Glutamatergic neuron (in vitro differentiated cells): ENCODE measurements around the gene HEXIM1. TPM values are rescaled to one million over a fixed set of nuclear protein-coding genes. Genes with fewer than 3 reads are reported as not detected.
A peak's percentile ranks its signal among the peaks of the same experiment; 100 is the strongest.

Experiments
- DNase-seq: peaks from one replicate; pipeline ENCODE4 v3.0.0; 2022
- H3K27ac Mint-ChIP-seq: one replicate; pipeline ENCODE4 v1.8.0; 2020; ENCODE audit warnings: mild to moderate bottlenecking, mixed read lengths, inconsistent platforms; ENCODE audit not compliant: unreplicated experiment
- H3K27me3 Mint-ChIP-seq: one replicate; pipeline ENCODE4 v1.8.0; 2020; ENCODE audit warnings: mild to moderate bottlenecking, moderate library complexity, mixed read lengths, inconsistent platforms; ENCODE audit not compliant: unreplicated experiment
- H3K36me3 Mint-ChIP-seq: one replicate; pipeline ENCODE4 v1.8.0; 2020; ENCODE audit warnings: mild to moderate bottlenecking, mixed read lengths, inconsistent platforms; ENCODE audit not compliant: unreplicated experiment
- H3K4me1 Mint-ChIP-seq: one replicate; pipeline ENCODE4 v1.8.0; 2020; ENCODE audit warnings: mild to moderate bottlenecking, low read depth, mixed read lengths, inconsistent platforms; ENCODE audit not compliant: unreplicated experiment
- H3K4me3 Mint-ChIP-seq: one replicate; pipeline ENCODE4 v1.8.0; 2020; ENCODE audit warnings: mild to moderate bottlenecking, mixed read lengths, inconsistent platforms; ENCODE audit not compliant: unreplicated experiment
- H3K9me3 Mint-ChIP-seq: one replicate; pipeline ENCODE4 v1.8.0; 2020; ENCODE audit warnings: mild to moderate bottlenecking, moderate library complexity, mixed read lengths, inconsistent platforms; ENCODE audit not compliant: unreplicated experiment
- CTCF ChIP-seq: fragments of 200-600 bp; sonication (generic); IDR thresholded peaks from one replicate; pipeline ENCODE4 v1.5.0; 2021; ENCODE audit not compliant: partially characterized antibody, unreplicated experiment
- total RNA-seq: library from RNA; stranded (reverse); fragmentation: NEBNext Ultra II Directional; extraction: Animal tissue kit (Norgen Biotek cat#: 25700); gene quantifications from one replicate; pipeline ENCODE4 v1.2.1, GENCODE V29; 2021; ENCODE audit not compliant: unreplicated experiment

Gene HEXIM1
- total RNA-seq, 1 donor from 2014 or later, result 13.0 TPM

DNA sequence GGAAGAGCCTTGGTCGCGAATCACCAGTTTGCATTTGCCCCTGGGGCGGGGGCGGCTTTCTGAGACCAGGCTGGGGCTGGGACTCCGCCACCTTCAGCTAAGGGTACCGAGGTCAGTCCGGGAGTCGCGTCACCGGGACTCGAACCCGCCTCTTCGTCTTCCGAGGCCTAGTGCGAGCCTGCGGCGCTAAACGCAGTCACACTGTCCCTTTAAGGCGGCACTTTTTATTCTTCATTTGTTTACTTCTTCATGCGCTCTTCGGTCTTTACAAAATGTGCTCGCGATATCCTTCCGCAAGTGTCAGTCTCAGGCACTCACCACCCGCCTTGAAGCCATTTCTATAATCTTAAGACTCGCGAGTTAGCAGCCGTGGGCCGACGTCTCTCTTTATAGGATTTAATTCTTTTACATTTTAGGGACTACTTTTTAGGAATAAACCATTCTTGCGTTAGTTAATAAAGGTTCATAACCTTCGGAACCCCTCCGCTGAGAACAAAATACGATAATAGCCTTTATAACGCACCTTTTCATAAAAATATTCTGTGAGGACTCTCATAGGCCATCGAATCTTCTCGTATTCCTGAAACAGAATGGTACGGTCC is 593 bp upstream of the HEXIM1 start:
- DNase-seq, result peak; percentile 83
- peaks cover 18% of the 10 kb centered on the region for H3K9me3 Mint-ChIP-seq
- H3K36me3 Mint-ChIP-seq, result no peaks in the 10 kb centered on the region
- peak overlapping the region; percentile 100 for H3K27ac Mint-ChIP-seq
- H3K27me3 Mint-ChIP-seq, result peaks cover 8% of the 10 kb centered on the region
- H3K4me1 Mint-ChIP-seq, result peaks cover 17% of the 10 kb centered on the region
- H3K4me3 Mint-ChIP-seq, result peak overlapping the region; percentile 98
- TF ChIP-seq CTCF, result no peak

DNA sequence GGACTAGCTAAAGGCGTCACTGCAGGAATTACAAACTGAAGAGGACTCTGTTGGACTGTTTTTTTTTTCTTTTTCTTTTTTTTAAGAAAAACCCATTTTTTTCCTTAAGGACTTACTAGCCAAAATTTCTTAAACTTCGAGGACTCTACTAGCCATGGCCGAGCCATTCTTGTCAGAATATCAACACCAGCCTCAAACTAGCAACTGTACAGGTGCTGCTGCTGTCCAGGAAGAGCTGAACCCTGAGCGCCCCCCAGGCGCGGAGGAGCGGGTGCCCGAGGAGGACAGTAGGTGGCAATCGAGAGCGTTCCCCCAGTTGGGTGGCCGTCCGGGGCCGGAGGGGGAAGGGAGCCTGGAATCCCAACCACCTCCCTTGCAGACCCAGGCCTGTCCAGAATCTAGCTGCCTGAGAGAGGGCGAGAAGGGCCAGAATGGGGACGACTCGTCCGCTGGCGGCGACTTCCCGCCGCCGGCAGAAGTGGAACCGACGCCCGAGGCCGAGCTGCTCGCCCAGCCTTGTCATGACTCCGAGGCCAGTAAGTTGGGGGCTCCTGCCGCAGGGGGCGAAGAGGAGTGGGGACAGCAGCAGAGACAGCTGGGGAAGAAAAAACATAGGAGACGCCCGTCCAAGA is 878 bp downstream of the HEXIM1 start:
- TF ChIP-seq CTCF, result peak; percentile 66
- H3K4me3 Mint-ChIP-seq, result peak overlapping the region; percentile 98
- H3K27me3 Mint-ChIP-seq, result peaks cover 8% of the 10 kb centered on the region
- peak overlapping the region; percentile 100 for H3K27ac Mint-ChIP-seq
- peak; percentile 88 for DNase-seq
- peaks cover 15% of the 10 kb centered on the region for H3K4me1 Mint-ChIP-seq
- H3K36me3 Mint-ChIP-seq, result no peaks in the 10 kb centered on the region
- H3K9me3 Mint-ChIP-seq, result peaks cover 16% of the 10 kb centered on the region

DNA sequence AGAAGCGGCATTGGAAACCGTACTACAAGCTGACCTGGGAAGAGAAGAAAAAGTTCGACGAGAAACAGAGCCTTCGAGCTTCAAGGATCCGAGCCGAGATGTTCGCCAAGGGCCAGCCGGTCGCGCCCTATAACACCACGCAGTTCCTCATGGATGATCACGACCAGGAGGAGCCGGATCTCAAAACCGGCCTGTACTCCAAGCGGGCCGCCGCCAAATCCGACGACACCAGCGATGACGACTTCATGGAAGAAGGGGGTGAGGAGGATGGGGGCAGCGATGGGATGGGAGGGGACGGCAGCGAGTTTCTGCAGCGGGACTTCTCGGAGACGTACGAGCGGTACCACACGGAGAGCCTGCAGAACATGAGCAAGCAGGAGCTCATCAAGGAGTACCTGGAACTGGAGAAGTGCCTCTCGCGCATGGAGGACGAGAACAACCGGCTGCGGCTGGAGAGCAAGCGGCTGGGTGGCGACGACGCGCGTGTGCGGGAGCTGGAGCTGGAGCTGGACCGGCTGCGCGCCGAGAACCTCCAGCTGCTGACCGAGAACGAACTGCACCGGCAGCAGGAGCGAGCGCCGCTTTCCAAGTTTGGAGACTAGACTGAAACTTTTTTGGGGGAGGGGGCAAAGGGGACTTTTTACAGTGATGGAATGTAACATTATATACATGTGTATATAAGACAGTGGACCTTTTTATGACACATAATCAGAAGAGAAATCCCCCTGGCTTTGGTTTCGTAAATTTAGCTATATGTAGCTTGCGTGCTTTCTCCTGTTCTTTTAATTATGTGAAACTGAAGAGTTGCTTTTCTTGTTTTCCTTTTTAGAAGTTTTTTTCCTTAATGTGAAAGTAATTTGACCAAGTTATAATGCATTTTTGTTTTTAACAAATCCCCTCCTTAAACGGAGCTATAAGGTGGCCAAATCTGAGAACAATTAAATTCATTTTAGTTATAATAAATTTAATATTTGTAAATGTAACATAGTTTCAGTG is 1.7 kb downstream of the HEXIM1 start:
- H3K4me1 Mint-ChIP-seq, result peaks cover 15% of the 10 kb centered on the region
- peak; percentile 48 for DNase-seq
- no peaks in the 10 kb centered on the region for H3K36me3 Mint-ChIP-seq
- peak overlapping the region; percentile 100 for H3K27ac Mint-ChIP-seq
- H3K4me3 Mint-ChIP-seq, result peak overlapping the region; percentile 98
- H3K9me3 Mint-ChIP-seq, result peaks cover 16% of the 10 kb centered on the region
- peaks cover 8% of the 10 kb centered on the region for H3K27me3 Mint-ChIP-seq
- no peak for TF ChIP-seq CTCF

DNA sequence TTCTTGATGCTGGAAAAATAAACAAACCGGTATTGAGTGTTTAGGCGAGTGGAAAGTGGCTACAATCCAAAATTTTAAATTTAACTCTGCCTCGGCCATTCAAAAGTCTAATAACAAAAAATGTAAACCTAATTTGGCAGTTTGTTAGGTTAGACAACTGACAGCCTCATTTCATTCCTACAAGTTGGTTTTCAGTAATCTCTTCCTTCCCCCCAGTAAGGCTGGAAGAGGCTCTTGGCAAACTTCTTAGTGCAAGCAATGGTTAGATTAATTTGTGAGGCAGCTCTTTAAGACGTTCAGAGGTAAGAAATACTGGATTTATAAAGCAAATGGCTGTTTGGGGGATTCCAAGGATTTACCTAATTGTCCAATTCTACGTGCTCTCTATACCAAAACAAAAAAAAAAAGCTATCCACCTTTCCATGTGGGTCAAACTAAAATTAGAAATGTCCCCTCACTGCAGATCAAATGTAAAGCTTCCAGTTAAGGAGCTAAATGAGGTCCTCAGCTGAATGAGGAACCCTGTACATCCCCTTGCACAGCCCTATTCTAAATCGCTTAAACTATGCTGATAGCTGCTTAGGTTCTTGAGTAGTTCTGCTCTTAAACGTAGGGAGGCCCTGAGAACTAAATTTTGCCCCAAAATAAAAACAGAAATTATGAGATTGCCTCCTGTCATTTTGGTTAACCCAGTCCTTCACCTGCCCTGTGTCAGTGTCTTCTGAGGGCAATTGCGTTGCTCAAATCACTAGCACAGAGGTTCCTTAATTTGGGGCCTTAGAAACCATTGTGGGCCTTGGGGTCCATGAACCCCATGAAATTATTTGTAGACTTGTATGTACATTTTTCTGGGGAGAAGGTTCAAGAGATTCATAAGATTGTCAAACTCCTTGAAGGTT is 2.9 kb downstream of the HEXIM1 start:
- peaks cover 15% of the 10 kb centered on the region for H3K4me1 Mint-ChIP-seq
- peaks cover 8% of the 10 kb centered on the region for H3K27me3 Mint-ChIP-seq
- H3K27ac Mint-ChIP-seq, result peak overlapping the region; percentile 48
- H3K9me3 Mint-ChIP-seq, result peaks cover 16% of the 10 kb centered on the region
- DNase-seq, result no peak
- TF ChIP-seq CTCF, result no peak
- H3K4me3 Mint-ChIP-seq, result peak overlapping the region; percentile 75
- no peaks in the 10 kb centered on the region for H3K36me3 Mint-ChIP-seq
